Esophagus squamous epithelium (tissue), 5 donors: ENCODE results near the gene LYZL1. TPM values are rescaled to one million over a fixed set of nuclear protein-coding genes. Genes with fewer than 3 reads are reported as not detected.
"Not testable (repeated sequence)": the region's sequence is repeated elsewhere in the genome, so short reads cannot be mapped to it uniquely, and the experiment has no call there.

Source experiments
- DNase-seq: peaks from one replicate; lab custom pipeline; 2025; lab: John Stamatoyannopoulos, UW
- H3K27ac ChIP-seq, 4 donors: fragments of 200-600 bp; sonication (generic); one replicate each; pipeline ENCODE4 v1.5.1; 2016 to 2019; ENCODE audit warnings: mild to moderate bottlenecking in 1 of 4
- H3K27me3 ChIP-seq, 4 donors: fragments of 200-600 bp; sonication (generic); 1 replicate in 3 of 4; 2 replicates in 1 of 4; pipeline versions ENCODE4 v1.5.1 to v1.6.0; 2017 to 2021; ENCODE audit warnings: antibody characterized with exemption in 1 of 4
- H3K36me3 ChIP-seq, 3 donors: fragments of 200-600 bp; sonication (generic); one replicate each; pipeline ENCODE4 v1.5.1; 2016 to 2019
- H3K4me1 ChIP-seq, 3 donors: fragments of 200-600 bp; sonication (generic); one replicate each; pipeline ENCODE4 v1.5.1; 2017 to 2019
- H3K4me3 ChIP-seq, 4 donors: fragments of 200-600 bp; sonication (generic); 1 replicate in 3 of 4; 2 replicates in 1 of 4; pipeline ENCODE4 v1.5.1; 2016 to 2019; ENCODE audit warnings: mild to moderate bottlenecking in 2 of 4, moderate library complexity in 1 of 4
- H3K9me3 ChIP-seq, 3 donors: fragments of 200-600 bp; sonication (generic); one replicate each; pipeline ENCODE4 v1.5.1; 2016 to 2019
- CTCF ChIP-seq, 6 experiments: fragments of 450-650 bp in 4 of 6; fragments of 200-600 bp in 2 of 6; sonication (generic) in 2 of 6; IDR thresholded peaks; one replicate each; pipeline ENCODE4 v1.5.1; 2016 to 2019; ENCODE audit warnings: antibody characterized with exemption in 6 of 6, mild to moderate bottlenecking in 4 of 6, moderate library complexity in 4 of 6
- POLR2A ChIP-seq, 4 donors: fragments of 450-650 bp; IDR thresholded peaks; one replicate each; pipeline ENCODE4 v1.6.1; 2017; ENCODE audit warnings: antibody characterized with exemption in 4 of 4, mild to moderate bottlenecking in 4 of 4, moderate library complexity in 3 of 4
- WGBS, 2 donors: methylation state at CpG; one replicate each; pipeline ENCODE4 v1.1.5; 2018; 5-methylcytosine and 5-hydroxymethylcytosine counted together
- intact Hi-C: fragments of 100-400 bp; cut with DNase I; formaldehyde crosslinking; loops from one replicate; pipeline ENCODE4 v1.15.0; 2022
- total RNA-seq, 4 donors: library from RNA; depleted of rRNA; stranded (reverse); fragments of >200 nt; gene quantifications; one replicate each; pipeline ENCODE4 v1.1.0, GENCODE V29; 2016
- donor health status: DM: yes; HTN: yes; CAD: no.

Gene LYZL1
- total RNA-seq, 4 donors from 2014 or later, result not detected

- 78 to 81% methylated on average over 4 of the region's 4 CpGs for WGBS, 2 donors
- H3K4me3 ChIP-seq, result no peak overlapping the region
Measured at GRCh38 chr10:29277296-29277695, 11.6 kb upstream of the LYZL1 start.

GRCh38 chr10:29279779-29280487, 8.9 kb upstream of the LYZL1 start:
- Histone ChIP-seq H3K27me3 (no peaks in the 10 kb centered on the region), H3K4me3 (no peak overlapping the region), H3K36me3 (no peaks in the 10 kb centered on the region), H3K4me1 (no peaks in the 10 kb centered on the region), H3K9me3 (no peaks in the 10 kb centered on the region), H3K27ac (no peak overlapping the region)
- TF ChIP-seq POLR2A (IDR thresholded peaks at IDR 0.05) (no peak), CTCF (IDR thresholded peaks at IDR 0.05) (no peak)
- intact Hi-C loops, result no loop called here
- DNase-seq, result no peak
- 64% methylated on average over 12 of the region's 12 CpGs for WGBS, 2 donors

More at GRCh38 chr10:29277296-29277695, 11.6 kb upstream of the LYZL1 start:
- no peaks in the 10 kb centered on the region for H3K36me3 ChIP-seq
- H3K9me3 ChIP-seq, result no peaks in the 10 kb centered on the region
- no peak overlapping the region for H3K27ac ChIP-seq
- intact Hi-C loops, result no loop called here
- no peaks in the 10 kb centered on the region for H3K27me3 ChIP-seq
- H3K4me1 ChIP-seq, result no peaks in the 10 kb centered on the region
- no peak for TF ChIP-seq POLR2A (IDR thresholded peaks at IDR 0.05)
- TF ChIP-seq CTCF (IDR thresholded peaks at IDR 0.05), result no peak
- DNase-seq, result no peak

GRCh38 chr10:29280488-29280840, 8.4 kb upstream of the LYZL1 start:
- intact Hi-C loops, result no loop called here
- DNase-seq, result no peak

GRCh38 chr10:29285624-29286051, 3.2 kb upstream of the LYZL1 start:
- TF ChIP-seq POLR2A (IDR thresholded peaks at IDR 0.05), result no peak
- TF ChIP-seq CTCF (IDR thresholded peaks at IDR 0.05), result no peak

More at GRCh38 chr10:29280488-29280840, 8.4 kb upstream of the LYZL1 start:
- H3K9me3 ChIP-seq, result no peaks in the 10 kb centered on the region
- H3K27ac ChIP-seq, result no peak overlapping the region
- H3K4me1 ChIP-seq, result no peaks in the 10 kb centered on the region
- no peak overlapping the region for H3K4me3 ChIP-seq
- H3K27me3 ChIP-seq, result no peaks in the 10 kb centered on the region
- no peak for TF ChIP-seq POLR2A (IDR thresholded peaks at IDR 0.05)
- TF ChIP-seq CTCF (IDR thresholded peaks at IDR 0.05), result no peak
- 51 to 65% methylated on average over 3 of the region's 3 CpGs for whole genome bisulfite sequencing, 2 donors
- H3K36me3 ChIP-seq, result no peaks in the 10 kb centered on the region

GRCh38 chr10:29287635-29288034, 1.2 kb upstream of the LYZL1 start:
- WGBS, 2 donors, result 76 to 82% methylated on average over 4 of the region's 4 CpGs
- H3K4me1 ChIP-seq, result no peaks in the 10 kb centered on the region
- H3K4me3 ChIP-seq, result no peak overlapping the region
- H3K27me3 ChIP-seq, result peaks cover 0 to 11% (median 0%) of the 10 kb centered on the region in 4 donors
- no peaks in the 10 kb centered on the region for H3K9me3 ChIP-seq
- H3K36me3 ChIP-seq, result no peaks in the 10 kb centered on the region
- intact Hi-C loops, result no loop called here
- no peak for DNase-seq
- TF ChIP-seq CTCF (IDR thresholded peaks at IDR 0.05) (no peak), POLR2A (IDR thresholded peaks at IDR 0.05) (no peak)
- H3K27ac ChIP-seq, result no peak overlapping the region

More at GRCh38 chr10:29285624-29286051, 3.2 kb upstream of the LYZL1 start:
- peaks cover 0 to 10% (median 0%) of the 10 kb centered on the region in 4 donors for H3K27me3 ChIP-seq
- no peak overlapping the region for H3K4me3 ChIP-seq
- H3K9me3 ChIP-seq, result no peaks in the 10 kb centered on the region
- DNase-seq, result no peak
- WGBS, 2 donors, result 65 to 69% methylated on average over 4 of the region's 4 CpGs
- no peaks in the 10 kb centered on the region for H3K36me3 ChIP-seq
- H3K4me1 ChIP-seq, result no peaks in the 10 kb centered on the region
- intact Hi-C loops, result no loop called here
- no peak overlapping the region for H3K27ac ChIP-seq

GRCh38 chr10:29291561-29291960, 2.7 kb downstream of the LYZL1 start:
- WGBS, 2 donors, result 68% methylated on average over 4 of the region's 10 CpGs; no CpG with 5 or more reads in 1 of the 2 donors
- intact Hi-C loops, H3K4me1 ChIP-seq, H3K4me3 ChIP-seq, H3K36me3 ChIP-seq, H3K27ac ChIP-seq, H3K9me3 ChIP-seq, DNase-seq: not testable (repeated sequence)
- peaks cover 0 to 20% (median 0%) of the 10 kb centered on the region in 4 donors for H3K27me3 ChIP-seq

- H3K4me1 ChIP-seq, H3K4me3 ChIP-seq, H3K27ac ChIP-seq, H3K9me3 ChIP-seq, intact Hi-C loops, DNase-seq, H3K36me3 ChIP-seq: not testable (repeated sequence)
- H3K27me3 ChIP-seq, result peaks cover 0 to 20% (median 0%) of the 10 kb centered on the region in 4 donors
- WGBS, 2 donors, result 84 to 100% methylated on average over 2 to 3 of the region's 13 CpGs
Measured at GRCh38 chr10:29292406-29292805, 3.5 kb downstream of the LYZL1 start.
